Adrenal gland (tissue), 5 donors: ENCODE measurements around the gene PACC1.

Experiments used
- POLR2A ChIP-seq, 2 donors: fragments of 450-650 bp; IDR thresholded peaks; one replicate each; pipeline ENCODE4 v1.6.1; 2017; ENCODE audit warnings: antibody characterized with exemption in 2 of 2, mild to moderate bottlenecking in 2 of 2, moderate library complexity in 1 of 2
- TF ChIP-seq, protein P1 (sequence below), 6 experiments: fragments of 450-650 bp in 4 of 6; fragments of 200-600 bp in 2 of 6; sonication (generic) in 1 of 6; IDR thresholded peaks; 1 replicate in 5 of 6; 2 replicates in 1 of 6; pipeline versions ENCODE4 v1.5.1 to v1.8.0; 2016 to 2021; ENCODE audit warnings: antibody characterized with exemption in 6 of 6, mild to moderate bottlenecking in 2 of 6, moderate library complexity in 1 of 6
- donor health status: DM: no; HTN: no; CAD: no.

DNA sequence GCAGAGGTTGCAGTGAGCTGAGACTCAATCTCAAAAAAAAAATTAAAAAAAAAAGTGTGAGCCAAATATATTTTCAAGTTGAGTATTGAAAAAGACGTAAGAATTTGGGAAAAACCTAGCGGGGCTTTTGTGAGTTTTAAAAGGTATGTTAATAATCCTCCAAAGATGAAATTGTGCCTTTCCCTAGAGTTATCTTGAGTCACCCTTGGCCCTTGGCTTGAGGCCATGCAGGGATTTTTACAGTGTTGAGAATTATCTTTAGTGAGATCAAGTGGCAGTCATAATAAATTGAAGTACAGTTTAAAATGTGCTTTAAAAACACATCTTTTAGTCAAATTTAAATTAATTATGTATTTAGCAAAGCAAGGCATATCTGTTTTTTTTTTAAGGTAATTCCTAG, 96.8 kb downstream of the PACC1 start:
- no peak for TF ChIP-seq POLR2A (IDR thresholded peaks at IDR 0.05)
- TF ChIP-seq, protein P1, sequence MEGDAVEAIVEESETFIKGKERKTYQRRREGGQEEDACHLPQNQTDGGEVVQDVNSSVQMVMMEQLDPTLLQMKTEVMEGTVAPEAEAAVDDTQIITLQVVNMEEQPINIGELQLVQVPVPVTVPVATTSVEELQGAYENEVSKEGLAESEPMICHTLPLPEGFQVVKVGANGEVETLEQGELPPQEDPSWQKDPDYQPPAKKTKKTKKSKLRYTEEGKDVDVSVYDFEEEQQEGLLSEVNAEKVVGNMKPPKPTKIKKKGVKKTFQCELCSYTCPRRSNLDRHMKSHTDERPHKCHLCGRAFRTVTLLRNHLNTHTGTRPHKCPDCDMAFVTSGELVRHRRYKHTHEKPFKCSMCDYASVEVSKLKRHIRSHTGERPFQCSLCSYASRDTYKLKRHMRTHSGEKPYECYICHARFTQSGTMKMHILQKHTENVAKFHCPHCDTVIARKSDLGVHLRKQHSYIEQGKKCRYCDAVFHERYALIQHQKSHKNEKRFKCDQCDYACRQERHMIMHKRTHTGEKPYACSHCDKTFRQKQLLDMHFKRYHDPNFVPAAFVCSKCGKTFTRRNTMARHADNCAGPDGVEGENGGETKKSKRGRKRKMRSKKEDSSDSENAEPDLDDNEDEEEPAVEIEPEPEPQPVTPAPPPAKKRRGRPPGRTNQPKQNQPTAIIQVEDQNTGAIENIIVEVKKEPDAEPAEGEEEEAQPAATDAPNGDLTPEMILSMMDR (IDR thresholded peaks at IDR 0.05) = no peak
